CD4-positive, alpha-beta T cell treated with Interleukin-12 subunit alpha and Interleukin-12 subunit beta, for 1 hour (primary cell): ENCODE results near the gene SGK2.

Experiments used
- DNase-seq: peaks from one replicate; pipeline ENCODE4 v3.0.0-alpha.2; 2020

The SGK2 gene

GRCh38 chr20:43536041-43536816, 22.6 kb upstream of the SGK2 start:
- no peak for DNase-seq

- DNase-seq, result no peak
These were observed 21.9 kb upstream of the SGK2 start for GRCh38 chr20:43536817-43537440.

GRCh38 chr20:43537921-43538877, 20.6 kb upstream of the SGK2 start:
- DNase-seq, result peak; percentile 33

- no peak for DNase-seq
These were observed 19.7 kb upstream of the SGK2 start for GRCh38 chr20:43538878-43539700.

- DNase-seq, result no peak
These were observed 18.7 kb upstream of the SGK2 start for GRCh38 chr20:43539975-43540672.

- no peak for DNase-seq
These were observed 18.2 kb upstream of the SGK2 start for GRCh38 chr20:43540673-43541060.

- no peak for DNase-seq
These were observed 17.6 kb upstream of the SGK2 start for GRCh38 chr20:43541214-43541613.

- DNase-seq, result no peak
These were observed 16.7 kb upstream of the SGK2 start for GRCh38 chr20:43542161-43542560.

- no peak for DNase-seq
These were observed 16.2 kb upstream of the SGK2 start for GRCh38 chr20:43542674-43543073.

GRCh38 chr20:43543138-43543537, 15.7 kb upstream of the SGK2 start:
- no peak for DNase-seq

GRCh38 chr20:43544501-43544900, 14.3 kb upstream of the SGK2 start:
- DNase-seq, result no peak

GRCh38 chr20:43545837-43546578, 12.8 kb upstream of the SGK2 start:
- DNase-seq, result no peak

GRCh38 chr20:43548273-43548880, 10.4 kb upstream of the SGK2 start:
- no peak for DNase-seq

- no peak for DNase-seq
These were observed 9.3 kb upstream of the SGK2 start for GRCh38 chr20:43549416-43550065.

- DNase-seq, result no peak
These were observed 8.4 kb upstream of the SGK2 start for GRCh38 chr20:43550456-43550855.

GRCh38 chr20:43554369-43554768, 4.5 kb upstream of the SGK2 start:
- DNase-seq, result no peak

- no peak for DNase-seq
These were observed 540 bp downstream of the SGK2 start for GRCh38 chr20:43559147-43559987.

- DNase-seq, result no peak
These were observed 2.1 kb downstream of the SGK2 start for GRCh38 chr20:43560974-43561373.

- no peak for DNase-seq
These were observed 4.6 kb downstream of the SGK2 start for GRCh38 chr20:43563429-43563828.
